ENCODE measurements around the gene GRM8.
"Not testable (repeated sequence)": the region's sequence is repeated elsewhere in the genome, so short reads cannot be mapped to it uniquely, and the experiment has no call there.

Gene GRM8

GRCh38 chr7:126908564-126908963 is 344.2 kb downstream of the GRM8 start:
- not testable (repeated sequence) for H3K27ac Mint-ChIP-seq (ENCODE audit: low read depth); ATAC-seq (replicated peaks; ENCODE audit: extremely low read depth, poor library complexity, severe bottlenecking); H3K4me3 Mint-ChIP-seq; H3K27me3 Mint-ChIP-seq; H3K9me3 Mint-ChIP-seq; H3K36me3 Mint-ChIP-seq (ENCODE audit: insufficient read depth); DNase-seq (ENCODE audit: low spot score in 2 of 2); H3K4me1 Mint-ChIP-seq

GRCh38 chr7:126907657-126908056 is 345.1 kb downstream of the GRM8 start:
- not testable (repeated sequence) for H3K9me3 Mint-ChIP-seq; H3K36me3 Mint-ChIP-seq (ENCODE audit: insufficient read depth); H3K27ac Mint-ChIP-seq (ENCODE audit: low read depth); DNase-seq (ENCODE audit: low spot score in 2 of 2); H3K4me3 Mint-ChIP-seq; ATAC-seq (replicated peaks; ENCODE audit: extremely low read depth, poor library complexity, severe bottlenecking); H3K4me1 Mint-ChIP-seq; H3K27me3 Mint-ChIP-seq

- H3K36me3 Mint-ChIP-seq (ENCODE audit: insufficient read depth); DNase-seq (ENCODE audit: low spot score in 2 of 2); ATAC-seq (replicated peaks; ENCODE audit: extremely low read depth, poor library complexity, severe bottlenecking); H3K4me3 Mint-ChIP-seq; H3K4me1 Mint-ChIP-seq; H3K27ac Mint-ChIP-seq (ENCODE audit: low read depth); H3K27me3 Mint-ChIP-seq; H3K9me3 Mint-ChIP-seq: not testable (repeated sequence)
Observed at GRCh38 chr7:126905255-126905654, 347.5 kb downstream of the GRM8 start.

GRCh38 chr7:126901041-126901765 is 351.5 kb downstream of the GRM8 start:
- not testable (repeated sequence) for ATAC-seq (replicated peaks; ENCODE audit: extremely low read depth, poor library complexity, severe bottlenecking); DNase-seq (ENCODE audit: low spot score in 2 of 2); H3K27me3 Mint-ChIP-seq

GRCh38 chr7:126887980-126888379 is 364.8 kb downstream of the GRM8 start:
- H3K27ac Mint-ChIP-seq (ENCODE audit: low read depth); H3K27me3 Mint-ChIP-seq; H3K4me3 Mint-ChIP-seq; DNase-seq (ENCODE audit: low spot score in 2 of 2); H3K4me1 Mint-ChIP-seq; H3K9me3 Mint-ChIP-seq; ATAC-seq (replicated peaks; ENCODE audit: extremely low read depth, poor library complexity, severe bottlenecking); H3K36me3 Mint-ChIP-seq (ENCODE audit: insufficient read depth): not testable (repeated sequence)

More at GRCh38 chr7:126901041-126901765, 351.5 kb downstream of the GRM8 start:
- not testable (repeated sequence) for H3K27ac Mint-ChIP-seq (ENCODE audit: low read depth); H3K9me3 Mint-ChIP-seq; H3K36me3 Mint-ChIP-seq (ENCODE audit: insufficient read depth); H3K4me3 Mint-ChIP-seq; H3K4me1 Mint-ChIP-seq

GRCh38 chr7:126887560-126887959 is 365.2 kb downstream of the GRM8 start:
- DNase-seq (ENCODE audit: low spot score in 2 of 2); H3K27me3 Mint-ChIP-seq; H3K4me3 Mint-ChIP-seq; H3K4me1 Mint-ChIP-seq; H3K9me3 Mint-ChIP-seq; H3K27ac Mint-ChIP-seq (ENCODE audit: low read depth); ATAC-seq (replicated peaks; ENCODE audit: extremely low read depth, poor library complexity, severe bottlenecking); H3K36me3 Mint-ChIP-seq (ENCODE audit: insufficient read depth): not testable (repeated sequence)

- H3K27ac Mint-ChIP-seq (ENCODE audit: low read depth) = not testable (repeated sequence)
Observed at GRCh38 chr7:126882730-126883129, 370.0 kb downstream of the GRM8 start.

GRCh38 chr7:126881908-126882307 is 370.8 kb downstream of the GRM8 start:
- not testable (repeated sequence) for H3K9me3 Mint-ChIP-seq; H3K27me3 Mint-ChIP-seq; H3K27ac Mint-ChIP-seq (ENCODE audit: low read depth); H3K36me3 Mint-ChIP-seq (ENCODE audit: insufficient read depth); ATAC-seq (replicated peaks; ENCODE audit: extremely low read depth, poor library complexity, severe bottlenecking); DNase-seq (ENCODE audit: low spot score in 2 of 2); H3K4me3 Mint-ChIP-seq; H3K4me1 Mint-ChIP-seq

More at GRCh38 chr7:126882730-126883129, 370.0 kb downstream of the GRM8 start:
- H3K27me3 Mint-ChIP-seq; ATAC-seq (replicated peaks; ENCODE audit: extremely low read depth, poor library complexity, severe bottlenecking); H3K36me3 Mint-ChIP-seq (ENCODE audit: insufficient read depth); H3K4me3 Mint-ChIP-seq; H3K9me3 Mint-ChIP-seq; DNase-seq (ENCODE audit: low spot score in 2 of 2); H3K4me1 Mint-ChIP-seq: not testable (repeated sequence)

GRCh38 chr7:126881315-126881714 is 371.4 kb downstream of the GRM8 start:
- H3K27ac Mint-ChIP-seq (ENCODE audit: low read depth) = no peak overlapping the region
- no peaks in the 10 kb centered on the region for H3K36me3 Mint-ChIP-seq (ENCODE audit: insufficient read depth)
- no peak overlapping the region for H3K4me3 Mint-ChIP-seq
- no peaks in the 10 kb centered on the region for H3K27me3 Mint-ChIP-seq
- no peak for DNase-seq (ENCODE audit: low spot score in 2 of 2)
- ATAC-seq (replicated peaks; ENCODE audit: extremely low read depth, poor library complexity, severe bottlenecking) = no peak
- no peaks in the 10 kb centered on the region for H3K9me3 Mint-ChIP-seq
- no peaks in the 10 kb centered on the region for H3K4me1 Mint-ChIP-seq

GRCh38 chr7:126876536-126876935 is 376.2 kb downstream of the GRM8 start:
- H3K9me3 Mint-ChIP-seq; ATAC-seq (replicated peaks; ENCODE audit: extremely low read depth, poor library complexity, severe bottlenecking); H3K36me3 Mint-ChIP-seq (ENCODE audit: insufficient read depth); DNase-seq (ENCODE audit: low spot score in 2 of 2); H3K4me1 Mint-ChIP-seq; H3K27me3 Mint-ChIP-seq; H3K27ac Mint-ChIP-seq (ENCODE audit: low read depth); H3K4me3 Mint-ChIP-seq: not testable (repeated sequence)

GRCh38 chr7:126856691-126857291 is 395.9 kb downstream of the GRM8 start:
- Mint-ChIP-seq H3K27me3 (no peaks in the 10 kb centered on the region), H3K4me3 (no peak overlapping the region), H3K36me3 (ENCODE audit: insufficient read depth) (no peaks in the 10 kb centered on the region), H3K9me3 (peaks cover 6% of the 10 kb centered on the region), H3K4me1 (no peaks in the 10 kb centered on the region), H3K27ac (ENCODE audit: low read depth) (no peak overlapping the region)
- no peak for DNase-seq (ENCODE audit: low spot score in 2 of 2)
- no peak for ATAC-seq (replicated peaks; ENCODE audit: extremely low read depth, poor library complexity, severe bottlenecking)

- Mint-ChIP-seq H3K27ac (ENCODE audit: low read depth) (no peak overlapping the region), H3K4me3 (no peak overlapping the region), H3K9me3 (peaks cover 7% of the 10 kb centered on the region), H3K27me3 (no peaks in the 10 kb centered on the region), H3K36me3 (ENCODE audit: insufficient read depth) (no peaks in the 10 kb centered on the region), H3K4me1 (no peaks in the 10 kb centered on the region)
- ATAC-seq (replicated peaks; ENCODE audit: extremely low read depth, poor library complexity, severe bottlenecking) = no peak
- DNase-seq (ENCODE audit: low spot score in 2 of 2) = no peak
Observed at GRCh38 chr7:126845331-126845730, 407.4 kb downstream of the GRM8 start.

GRCh38 chr7:126843883-126844282 is 408.9 kb downstream of the GRM8 start:
- no peaks in the 10 kb centered on the region for H3K9me3 Mint-ChIP-seq
- H3K4me1 Mint-ChIP-seq = no peaks in the 10 kb centered on the region
- no peaks in the 10 kb centered on the region for H3K36me3 Mint-ChIP-seq (ENCODE audit: insufficient read depth)
- H3K4me3 Mint-ChIP-seq = no peak overlapping the region
- no peak for DNase-seq (ENCODE audit: low spot score in 2 of 2)
- no peak for ATAC-seq (replicated peaks; ENCODE audit: extremely low read depth, poor library complexity, severe bottlenecking)
- H3K27ac Mint-ChIP-seq (ENCODE audit: low read depth) = no peak overlapping the region
- no peaks in the 10 kb centered on the region for H3K27me3 Mint-ChIP-seq

All from central memory CD8-positive, alpha-beta T cell (primary cell).